Measurements from ENCODE around the gene ITPK1.

ITPK1 gene

DNA sequence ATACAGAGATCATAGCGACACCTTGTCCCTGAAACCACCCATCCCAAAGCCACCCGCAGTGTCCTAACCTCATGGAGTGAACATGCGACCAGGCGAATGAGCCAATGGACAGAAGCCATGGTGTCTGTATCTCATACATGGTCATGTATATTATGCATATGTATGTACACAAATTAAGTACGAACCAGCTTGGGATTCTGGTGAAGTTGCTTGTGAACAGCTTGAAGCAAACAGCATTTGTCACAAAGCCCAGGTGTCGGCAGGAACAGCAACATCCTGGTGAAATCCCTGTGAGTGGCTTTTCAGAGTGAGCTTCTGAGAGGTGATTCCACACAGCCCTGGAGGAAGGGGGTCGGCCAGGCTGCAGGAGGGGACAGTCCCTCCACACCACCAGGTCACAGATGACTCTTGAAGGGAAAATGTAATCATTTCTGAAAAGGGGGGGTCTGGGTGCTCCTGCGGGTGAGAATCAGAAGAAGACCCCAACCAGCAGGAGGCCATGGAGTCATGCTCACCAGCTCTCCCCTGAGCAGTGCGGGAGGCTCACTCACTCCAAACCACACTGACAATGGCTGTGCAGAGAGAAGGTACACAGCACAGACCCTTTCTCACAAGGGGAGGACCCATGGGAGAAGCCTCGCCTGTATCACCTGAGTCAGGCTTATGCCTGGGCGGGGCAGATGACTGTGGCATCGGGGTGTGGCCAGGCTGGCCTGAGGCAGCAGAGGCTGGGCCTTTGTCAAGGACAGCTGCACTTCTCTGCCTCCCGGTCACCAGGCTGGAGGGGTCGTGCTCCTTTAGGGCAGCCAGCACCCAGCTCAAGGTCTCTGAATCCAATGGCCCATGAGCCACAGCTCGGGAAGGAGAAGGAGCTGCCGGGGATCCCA is 178.4 kb downstream of the ITPK1 start:
- DNase-seq (ENCODE audit: insufficient read length, low spot score) (no peak), FAIRE-seq (no peak)
- TF ChIP-seq, protein P1, sequence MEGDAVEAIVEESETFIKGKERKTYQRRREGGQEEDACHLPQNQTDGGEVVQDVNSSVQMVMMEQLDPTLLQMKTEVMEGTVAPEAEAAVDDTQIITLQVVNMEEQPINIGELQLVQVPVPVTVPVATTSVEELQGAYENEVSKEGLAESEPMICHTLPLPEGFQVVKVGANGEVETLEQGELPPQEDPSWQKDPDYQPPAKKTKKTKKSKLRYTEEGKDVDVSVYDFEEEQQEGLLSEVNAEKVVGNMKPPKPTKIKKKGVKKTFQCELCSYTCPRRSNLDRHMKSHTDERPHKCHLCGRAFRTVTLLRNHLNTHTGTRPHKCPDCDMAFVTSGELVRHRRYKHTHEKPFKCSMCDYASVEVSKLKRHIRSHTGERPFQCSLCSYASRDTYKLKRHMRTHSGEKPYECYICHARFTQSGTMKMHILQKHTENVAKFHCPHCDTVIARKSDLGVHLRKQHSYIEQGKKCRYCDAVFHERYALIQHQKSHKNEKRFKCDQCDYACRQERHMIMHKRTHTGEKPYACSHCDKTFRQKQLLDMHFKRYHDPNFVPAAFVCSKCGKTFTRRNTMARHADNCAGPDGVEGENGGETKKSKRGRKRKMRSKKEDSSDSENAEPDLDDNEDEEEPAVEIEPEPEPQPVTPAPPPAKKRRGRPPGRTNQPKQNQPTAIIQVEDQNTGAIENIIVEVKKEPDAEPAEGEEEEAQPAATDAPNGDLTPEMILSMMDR (IDR thresholded peaks at IDR 0.05; ENCODE audit: insufficient read depth, missing control alignments) = no peak

DNA sequence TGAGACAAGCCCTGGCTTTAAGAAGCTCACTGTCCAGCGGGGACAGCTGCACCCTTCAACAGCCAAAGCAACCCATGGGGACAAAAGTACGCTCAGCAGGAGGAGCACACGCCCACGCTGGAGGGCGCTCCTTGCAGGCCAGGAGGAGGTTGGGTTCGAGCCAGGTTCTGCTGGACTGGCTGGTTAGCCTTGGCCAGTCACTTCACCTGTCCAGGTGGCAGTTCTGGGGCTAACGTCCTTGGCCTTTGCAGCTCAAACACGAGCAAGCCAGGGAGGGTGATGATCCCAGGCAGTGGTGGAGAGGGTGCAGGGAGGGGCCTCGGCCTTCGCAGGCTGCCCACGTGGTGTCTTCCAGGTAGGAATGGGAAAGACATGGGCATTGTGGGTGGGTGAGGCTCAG is 179.6 kb downstream of the ITPK1 start:
- FAIRE-seq = no peak
- TF ChIP-seq, protein P1 (IDR thresholded peaks at IDR 0.05; ENCODE audit: insufficient read depth, missing control alignments) = no peak
- no peak for DNase-seq (ENCODE audit: insufficient read length, low spot score)

DNA sequence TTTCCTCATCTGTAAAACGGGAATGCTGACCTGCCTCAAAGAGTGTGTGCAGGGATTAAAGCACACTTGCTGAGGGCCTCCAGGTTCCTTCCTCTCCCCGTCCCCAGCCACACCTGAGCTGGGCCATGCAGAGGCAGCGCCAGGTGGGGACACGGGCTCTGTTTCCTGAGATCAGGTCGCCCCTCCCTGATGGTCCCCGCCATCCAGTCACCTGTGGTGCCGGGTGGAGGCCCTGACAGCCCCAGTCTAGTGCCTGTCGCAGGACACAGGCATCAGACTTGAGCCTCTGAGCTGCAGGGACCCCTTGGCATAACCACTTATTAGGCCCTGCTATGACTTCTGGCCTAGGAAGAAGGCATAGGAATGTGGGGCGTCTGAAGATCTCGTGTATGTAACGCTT is 180.3 kb downstream of the ITPK1 start:
- no peak for DNase-seq (ENCODE audit: insufficient read length, low spot score)
- TF ChIP-seq, protein P1 (IDR thresholded peaks at IDR 0.05; ENCODE audit: insufficient read depth, missing control alignments) = no peak
- FAIRE-seq = no peak

DNA sequence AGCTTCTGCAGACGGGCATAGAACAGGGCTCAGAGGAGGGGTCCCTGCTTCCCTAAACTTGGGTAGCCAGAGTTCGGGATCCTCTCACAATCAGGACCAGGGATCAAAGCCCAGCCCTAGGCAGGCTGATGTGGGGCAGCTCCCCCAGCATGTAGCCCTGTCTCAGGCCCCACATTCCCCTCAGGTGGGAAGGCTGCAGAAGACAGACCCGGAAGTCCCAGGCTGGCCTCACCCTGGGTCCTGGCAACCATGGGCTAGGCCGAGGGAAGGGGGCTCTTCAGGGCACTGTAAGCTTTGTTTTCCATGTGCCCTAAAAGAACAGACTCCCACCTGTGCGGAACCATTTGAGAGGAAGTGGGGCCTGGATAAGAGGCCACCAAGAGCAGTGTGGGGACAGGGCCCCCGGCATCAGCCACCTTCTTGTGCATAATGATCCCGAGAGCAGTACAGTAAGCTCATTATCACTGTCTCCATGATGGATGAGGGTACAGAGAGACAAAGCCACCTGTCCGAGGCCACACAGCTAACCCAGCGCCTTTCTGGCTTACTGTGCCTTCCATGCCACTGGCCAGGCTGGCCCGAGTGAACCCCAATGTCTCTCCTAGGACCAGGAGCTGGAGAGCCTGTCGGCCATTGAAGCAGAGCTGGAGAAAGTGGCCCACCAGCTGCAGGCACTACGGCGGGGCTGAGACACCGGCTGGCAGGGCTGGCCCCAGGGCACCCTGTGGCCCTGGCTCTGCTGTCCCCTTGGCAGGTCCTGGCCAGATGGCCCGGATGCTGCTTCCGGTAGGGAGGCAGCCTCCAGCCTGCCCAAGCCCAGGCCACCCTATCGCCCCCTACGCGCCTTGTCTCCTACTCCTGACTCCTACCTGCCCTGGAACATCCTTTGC is 181.3 kb downstream of the ITPK1 start:
- TF ChIP-seq, protein P1 (IDR thresholded peaks at IDR 0.05; ENCODE audit: insufficient read depth, missing control alignments) = no peak
- DNase-seq (ENCODE audit: insufficient read length, low spot score) (no peak), FAIRE-seq (no peak)

DNA sequence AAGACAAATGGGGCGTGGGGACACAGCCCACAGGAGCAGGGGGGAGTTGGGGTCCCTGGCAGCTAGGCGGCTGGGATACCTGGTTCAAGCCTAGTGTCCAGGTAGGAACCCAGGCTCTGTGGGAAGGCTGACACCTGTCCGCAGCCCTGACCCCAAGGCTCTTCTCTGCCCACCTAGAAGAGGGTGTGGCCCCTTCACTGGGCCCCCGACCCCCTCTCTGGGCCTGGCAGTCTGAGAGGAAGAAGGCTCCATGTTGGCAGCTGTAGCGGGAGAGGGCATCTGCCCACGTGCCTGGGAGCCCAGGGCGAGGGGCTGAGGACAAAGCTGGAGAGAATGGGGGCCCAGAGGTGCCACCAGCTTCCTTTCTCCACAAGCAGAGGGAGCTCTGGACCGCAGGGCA is 182.2 kb downstream of the ITPK1 start:
- FAIRE-seq = no peak
- no peak for DNase-seq (ENCODE audit: insufficient read length, low spot score)
- TF ChIP-seq, protein P1 (IDR thresholded peaks at IDR 0.05; ENCODE audit: insufficient read depth, missing control alignments) = no peak

DNA sequence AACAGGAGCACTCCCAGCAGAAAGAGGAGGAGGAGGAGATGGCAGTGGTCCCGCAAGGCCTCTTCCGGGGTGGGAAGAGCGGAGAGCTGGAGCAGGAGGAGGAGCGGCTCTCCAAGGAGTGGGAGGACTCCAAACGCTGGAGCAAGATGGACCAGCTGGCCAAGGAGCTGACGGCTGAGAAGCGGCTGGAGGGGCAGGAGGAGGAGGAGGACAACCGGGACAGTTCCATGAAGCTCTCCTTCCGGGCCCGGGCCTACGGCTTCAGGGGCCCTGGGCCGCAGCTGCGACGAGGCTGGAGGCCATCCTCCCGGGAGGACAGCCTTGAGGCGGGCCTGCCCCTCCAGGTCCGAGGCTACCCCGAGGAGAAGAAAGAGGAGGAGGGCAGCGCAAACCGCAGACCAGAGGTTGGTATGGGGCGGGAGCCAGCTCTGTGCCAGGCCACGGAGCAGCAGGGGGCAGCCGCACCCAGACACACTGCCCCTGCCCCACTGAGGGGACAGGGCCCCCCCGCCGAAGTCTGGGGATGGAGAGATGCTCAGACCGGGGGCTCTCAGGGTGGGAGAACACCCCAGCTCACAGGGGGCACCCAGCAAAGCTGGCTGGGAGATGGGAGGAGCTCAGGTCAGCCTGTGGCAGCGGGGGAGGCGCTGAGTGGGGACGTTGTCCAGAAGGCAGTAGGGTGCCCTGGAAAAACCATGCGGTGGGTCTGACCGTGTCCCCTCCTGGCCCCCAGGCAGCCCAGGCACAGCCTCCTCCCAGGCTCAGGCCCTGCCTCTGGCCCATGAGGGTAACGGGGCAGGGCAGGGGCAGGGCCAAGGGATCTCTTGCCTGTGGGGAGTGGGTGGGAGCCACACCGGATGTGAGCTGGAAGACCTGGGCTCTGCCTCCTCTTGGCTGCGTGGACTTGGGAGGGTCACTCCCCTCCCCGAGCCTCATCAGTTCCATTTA is 183.0 kb downstream of the ITPK1 start:
- DNase-seq (ENCODE audit: insufficient read length, low spot score) (no peak), FAIRE-seq (no peak)
- TF ChIP-seq, protein P1 (IDR thresholded peaks at IDR 0.05; ENCODE audit: insufficient read depth, missing control alignments) = no peak

Measured in D721Med (cell line).